Measurements from ENCODE around the gene UQCC5.

The UQCC5 gene, protein sequence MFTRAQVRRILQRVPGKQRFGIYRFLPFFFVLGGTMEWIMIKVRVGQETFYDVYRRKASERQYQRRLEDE

DNA sequence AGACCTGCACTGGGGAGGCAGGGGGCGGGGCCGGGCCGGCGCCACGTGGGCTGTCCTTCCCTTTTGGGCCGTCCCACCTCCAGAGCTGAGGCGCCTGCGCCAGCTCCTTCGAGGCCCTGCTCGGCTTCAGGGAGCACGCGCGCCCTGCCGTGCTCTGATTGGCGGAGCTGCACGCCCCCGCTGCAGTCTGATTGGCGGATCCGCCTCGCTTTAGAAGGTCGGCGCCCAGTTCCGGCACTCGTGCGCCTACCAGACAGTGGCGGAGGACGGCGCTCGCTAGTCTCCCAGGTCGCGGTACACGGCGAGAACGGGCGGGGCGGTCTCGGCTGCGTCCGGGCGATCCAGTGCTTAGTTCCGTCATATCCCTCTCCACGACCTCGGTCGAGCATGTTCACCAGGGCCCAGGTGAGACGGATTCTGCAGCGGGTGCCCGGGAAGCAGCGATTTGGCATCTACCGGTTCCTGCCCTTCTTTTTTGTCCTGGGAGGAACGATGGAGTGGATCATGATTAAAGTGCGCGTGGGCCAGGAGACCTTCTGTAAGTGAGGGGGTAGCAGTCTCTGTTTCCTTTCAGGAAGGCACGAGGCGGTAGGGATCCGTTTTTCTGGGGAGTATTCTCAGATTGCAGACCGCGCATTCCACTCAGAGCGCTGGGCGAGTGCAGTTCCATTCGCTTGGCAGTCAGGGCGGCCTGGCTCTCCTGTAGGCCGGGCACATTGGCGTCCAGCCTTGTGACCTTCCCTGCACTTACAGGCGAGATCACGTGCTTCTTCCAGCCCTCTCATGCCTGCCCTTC, at the start of gene UQCC5:
TSS of gene UQCC5 (plus strand) at position 237 of the 796 bp plus-strand sequence. CDS start at position 388, 151 bp downstream.
- peak; percentile 92 to 97 (median 93) for DNase-seq

DNA sequence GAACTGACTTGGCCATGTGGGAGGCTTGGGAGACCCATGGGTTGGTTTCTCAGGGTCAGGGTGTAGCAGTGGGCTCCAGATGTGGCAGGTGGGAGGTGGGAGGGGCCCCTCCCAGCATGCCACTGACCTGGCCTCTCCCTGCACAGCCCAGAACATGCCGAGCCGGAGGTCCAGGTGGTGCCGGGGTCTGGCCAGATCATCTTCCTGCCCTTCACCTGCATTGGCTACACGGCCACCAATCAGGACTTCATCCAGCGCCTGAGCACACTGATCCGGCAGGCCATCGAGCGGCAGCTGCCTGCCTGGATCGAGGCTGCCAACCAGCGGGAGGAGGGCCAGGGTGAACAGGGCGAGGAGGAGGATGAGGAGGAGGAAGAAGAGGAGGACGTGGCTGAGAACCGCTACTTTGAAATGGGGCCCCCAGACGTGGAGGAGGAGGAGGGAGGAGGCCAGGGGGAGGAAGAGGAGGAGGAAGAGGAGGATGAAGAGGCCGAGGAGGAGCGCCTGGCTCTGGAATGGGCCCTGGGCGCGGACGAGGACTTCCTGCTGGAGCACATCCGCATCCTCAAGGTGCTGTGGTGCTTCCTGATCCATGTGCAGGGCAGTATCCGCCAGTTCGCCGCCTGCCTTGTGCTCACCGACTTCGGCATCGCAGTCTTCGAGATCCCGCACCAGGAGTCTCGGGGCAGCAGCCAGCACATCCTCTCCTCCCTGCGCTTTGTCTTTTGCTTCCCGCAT, 49.2 kb upstream of the UQCC5 start:
- no peak for DNase-seq

DNA sequence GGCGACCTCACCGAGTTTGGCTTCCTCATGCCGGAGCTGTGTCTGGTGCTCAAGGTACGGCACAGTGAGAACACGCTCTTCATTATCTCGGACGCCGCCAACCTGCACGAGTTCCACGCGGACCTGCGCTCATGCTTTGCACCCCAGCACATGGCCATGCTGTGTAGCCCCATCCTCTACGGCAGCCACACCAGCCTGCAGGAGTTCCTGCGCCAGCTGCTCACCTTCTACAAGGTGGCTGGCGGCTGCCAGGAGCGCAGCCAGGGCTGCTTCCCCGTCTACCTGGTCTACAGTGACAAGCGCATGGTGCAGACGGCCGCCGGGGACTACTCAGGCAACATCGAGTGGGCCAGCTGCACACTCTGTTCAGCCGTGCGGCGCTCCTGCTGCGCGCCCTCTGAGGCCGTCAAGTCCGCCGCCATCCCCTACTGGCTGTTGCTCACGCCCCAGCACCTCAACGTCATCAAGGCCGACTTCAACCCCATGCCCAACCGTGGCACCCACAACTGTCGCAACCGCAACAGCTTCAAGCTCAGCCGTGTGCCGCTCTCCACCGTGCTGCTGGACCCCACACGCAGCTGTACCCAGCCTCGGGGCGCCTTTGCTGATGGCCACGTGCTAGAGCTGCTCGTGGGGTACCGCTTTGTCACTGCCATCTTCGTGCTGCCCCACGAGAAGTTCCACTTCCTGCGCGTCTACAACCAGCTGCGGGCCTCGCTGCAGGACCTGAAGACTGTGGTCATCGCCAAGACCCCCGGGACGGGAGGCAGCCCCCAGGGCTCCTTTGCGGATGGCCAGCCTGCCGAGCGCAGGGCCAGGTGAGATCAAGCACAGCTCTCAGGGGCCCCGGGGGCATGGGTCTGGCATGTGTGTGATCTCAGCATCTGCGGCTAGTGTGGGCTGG, 48.4 kb upstream of the UQCC5 start:
- DNase-seq: no peak

DNA sequence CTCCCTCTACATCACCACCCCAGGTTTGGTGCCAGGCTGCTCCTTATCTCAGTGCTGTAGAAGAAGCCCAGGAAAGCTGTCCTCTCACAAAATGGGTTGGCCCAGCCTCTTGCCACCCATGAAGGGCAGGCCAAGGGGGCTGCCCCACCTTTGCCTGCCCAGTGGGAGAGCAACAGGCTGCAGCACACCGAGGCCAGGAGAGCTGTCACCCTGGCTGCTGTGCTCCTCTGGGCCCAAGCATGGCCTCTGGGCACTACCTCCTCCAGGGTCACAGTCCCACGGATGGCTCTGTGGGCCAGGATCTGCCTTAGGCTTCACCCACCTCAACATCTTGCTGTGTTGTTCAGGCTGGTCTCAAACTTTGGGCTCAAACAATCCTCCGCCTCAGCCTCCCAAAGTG, 47.7 kb upstream of the UQCC5 start:
- DNase-seq: no peak

DNA sequence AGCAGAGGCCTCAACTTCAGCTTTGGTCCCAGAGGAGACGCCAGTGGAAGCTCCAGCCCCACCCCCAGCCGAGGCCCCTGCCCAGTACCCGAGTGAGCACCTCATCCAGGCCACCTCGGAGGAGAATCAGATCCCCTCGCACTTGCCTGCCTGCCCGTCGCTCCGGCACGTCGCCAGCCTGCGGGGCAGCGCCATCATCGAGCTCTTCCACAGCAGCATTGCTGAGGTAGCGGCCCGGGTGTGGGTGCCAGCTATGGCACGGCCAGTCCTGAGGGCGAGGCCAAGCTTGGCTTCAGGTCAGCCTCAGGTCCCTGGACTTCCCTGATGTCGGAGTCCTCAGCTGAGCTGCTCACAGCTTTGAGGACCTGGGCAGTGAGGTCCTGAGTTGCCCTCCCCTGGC, 47.0 kb upstream of the UQCC5 start:
- DNase-seq: no peak

DNA sequence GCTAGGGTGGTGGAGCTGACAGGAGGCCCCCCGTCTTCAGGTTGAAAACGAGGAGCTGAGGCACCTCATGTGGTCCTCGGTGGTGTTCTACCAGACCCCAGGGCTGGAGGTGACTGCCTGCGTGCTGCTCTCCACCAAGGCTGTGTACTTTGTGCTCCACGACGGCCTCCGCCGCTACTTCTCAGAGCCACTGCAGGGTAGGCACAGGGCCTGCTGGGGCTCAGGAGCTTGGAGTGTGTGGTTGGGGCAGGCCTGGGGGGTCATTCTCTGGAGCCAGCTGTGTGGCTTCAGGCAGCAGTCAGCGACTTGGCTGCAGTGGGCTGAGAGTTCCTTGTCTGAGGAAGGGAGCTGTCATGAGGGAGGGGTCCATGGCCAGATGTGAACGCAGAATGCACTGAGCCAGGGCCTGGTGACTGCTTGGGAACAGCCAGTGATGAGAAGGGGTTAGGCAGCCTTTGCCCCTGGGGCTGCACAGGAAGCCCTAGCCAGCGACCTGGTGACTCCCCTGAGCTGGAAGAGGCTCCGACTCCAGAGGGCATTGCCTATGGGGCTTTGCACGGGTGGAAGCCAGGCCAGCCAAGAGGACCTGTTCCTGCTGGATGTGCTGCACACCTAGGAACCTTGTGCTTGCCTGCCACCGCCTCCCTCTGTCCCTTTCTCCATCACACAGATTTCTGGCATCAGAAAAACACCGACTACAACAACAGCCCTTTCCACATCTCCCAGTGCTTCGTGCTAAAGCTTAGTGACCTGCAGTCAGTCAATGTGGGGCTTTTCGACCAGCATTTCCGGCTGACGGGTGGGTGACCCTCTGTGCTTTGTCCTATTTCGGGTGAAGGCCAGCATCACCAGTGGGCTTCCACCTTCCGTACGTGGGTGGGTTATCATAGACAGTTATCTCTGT, 46.1 kb upstream of the UQCC5 start:
- DNase-seq: no peak

DNA sequence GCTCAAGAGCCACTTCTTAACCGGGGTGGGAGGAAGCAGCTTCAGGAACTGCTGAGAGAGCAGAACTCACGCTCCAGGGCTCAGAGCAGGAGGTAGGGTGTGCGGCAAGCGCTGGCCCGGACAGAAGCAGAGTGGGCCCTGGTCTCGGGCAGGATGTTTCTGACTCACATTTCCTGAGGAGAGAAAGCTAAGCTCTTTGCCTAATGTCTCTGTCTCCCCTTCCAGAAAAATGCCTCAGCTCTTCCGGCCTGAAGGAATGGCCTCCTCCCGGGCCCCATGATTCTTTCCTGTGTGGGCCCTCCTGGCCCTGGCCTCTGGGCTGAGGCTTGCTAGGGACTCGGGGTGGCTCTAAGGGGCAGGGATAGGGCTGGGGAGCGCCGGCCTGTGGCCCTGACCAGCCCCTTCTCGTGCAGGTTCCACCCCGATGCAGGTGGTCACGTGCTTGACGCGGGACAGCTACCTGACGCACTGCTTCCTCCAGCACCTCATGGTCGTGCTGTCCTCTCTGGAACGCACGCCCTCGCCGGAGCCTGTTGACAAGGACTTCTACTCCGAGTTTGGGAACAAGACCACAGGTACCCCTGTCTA, 45.4 kb upstream of the UQCC5 start:
- DNase-seq: no peak

DNA sequence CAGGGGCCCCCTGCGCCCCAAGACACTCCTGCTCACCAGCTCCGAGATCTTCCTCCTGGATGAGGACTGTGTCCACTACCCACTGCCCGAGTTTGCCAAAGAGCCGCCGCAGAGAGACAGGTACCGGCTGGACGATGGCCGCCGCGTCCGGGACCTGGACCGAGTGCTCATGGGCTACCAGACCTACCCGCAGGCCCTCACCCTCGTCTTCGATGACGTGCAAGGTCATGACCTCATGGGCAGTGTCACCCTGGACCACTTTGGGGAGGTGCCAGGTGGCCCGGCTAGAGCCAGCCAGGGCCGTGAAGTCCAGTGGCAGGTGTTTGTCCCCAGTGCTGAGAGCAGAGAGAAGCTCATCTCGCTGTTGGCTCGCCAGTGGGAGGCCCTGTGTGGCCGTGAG, 44.3 kb upstream of the UQCC5 start:
- DNase-seq: no peak

DNA sequence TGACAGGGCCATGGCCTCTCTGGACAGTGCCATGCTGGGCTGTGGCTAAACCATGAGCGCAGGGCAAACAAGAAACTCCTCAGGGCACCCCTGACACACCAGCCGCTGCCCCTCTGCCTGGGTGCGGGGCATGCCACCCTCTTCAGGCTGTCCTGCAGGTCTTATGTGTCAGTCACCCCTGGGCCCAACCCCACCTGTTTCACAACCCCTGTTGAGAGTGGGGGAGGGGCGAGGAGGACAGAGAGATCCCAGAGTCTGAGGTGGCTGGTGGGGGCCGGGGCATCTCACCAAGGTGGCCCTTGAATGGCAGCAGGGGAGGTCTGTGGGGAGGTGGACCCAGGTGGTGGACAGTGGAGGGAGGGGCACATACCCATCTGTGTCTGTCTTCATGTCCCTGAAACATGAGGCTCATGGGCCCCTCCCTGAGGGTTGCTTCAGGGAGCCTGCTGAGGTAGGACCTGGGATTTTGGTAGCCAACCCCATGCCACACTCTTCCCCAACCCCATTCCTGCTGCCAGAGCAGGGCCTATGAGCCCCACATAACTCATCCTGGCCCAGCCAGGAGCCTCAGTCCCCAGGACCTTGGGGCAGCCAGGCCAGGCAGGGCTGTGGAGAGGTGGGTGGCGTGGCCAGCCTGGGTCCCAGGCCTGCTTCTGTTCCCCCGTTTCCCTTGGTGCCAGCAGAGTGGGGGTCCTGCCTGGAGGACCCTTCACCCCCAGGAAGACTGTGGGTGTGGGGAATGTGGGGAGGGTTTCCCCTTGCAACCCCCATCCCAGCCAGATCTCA, 43.0 kb upstream of the UQCC5 start:
- DNase-seq: no peak

DNA sequence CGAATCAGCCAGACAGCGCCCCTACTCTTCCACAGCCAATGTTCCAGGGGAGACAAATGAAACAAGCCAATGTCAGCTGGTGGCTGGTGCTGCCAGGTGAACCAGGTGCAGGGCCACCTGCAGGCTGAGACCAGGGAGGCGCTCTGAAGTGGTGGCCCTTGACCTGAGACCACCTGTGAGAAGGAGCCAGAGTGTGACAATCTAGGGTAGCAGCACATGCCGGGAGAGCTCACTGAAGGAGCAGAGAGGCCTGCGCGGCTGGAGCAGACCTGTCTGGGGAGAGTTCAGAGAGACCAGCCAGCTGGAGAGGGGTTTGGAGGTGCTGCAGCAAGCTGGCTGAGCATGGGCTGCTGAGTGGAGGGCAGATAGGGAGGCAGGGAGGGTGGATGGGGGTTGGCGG, 42.0 kb upstream of the UQCC5 start:
- no peak for DNase-seq

DNA sequence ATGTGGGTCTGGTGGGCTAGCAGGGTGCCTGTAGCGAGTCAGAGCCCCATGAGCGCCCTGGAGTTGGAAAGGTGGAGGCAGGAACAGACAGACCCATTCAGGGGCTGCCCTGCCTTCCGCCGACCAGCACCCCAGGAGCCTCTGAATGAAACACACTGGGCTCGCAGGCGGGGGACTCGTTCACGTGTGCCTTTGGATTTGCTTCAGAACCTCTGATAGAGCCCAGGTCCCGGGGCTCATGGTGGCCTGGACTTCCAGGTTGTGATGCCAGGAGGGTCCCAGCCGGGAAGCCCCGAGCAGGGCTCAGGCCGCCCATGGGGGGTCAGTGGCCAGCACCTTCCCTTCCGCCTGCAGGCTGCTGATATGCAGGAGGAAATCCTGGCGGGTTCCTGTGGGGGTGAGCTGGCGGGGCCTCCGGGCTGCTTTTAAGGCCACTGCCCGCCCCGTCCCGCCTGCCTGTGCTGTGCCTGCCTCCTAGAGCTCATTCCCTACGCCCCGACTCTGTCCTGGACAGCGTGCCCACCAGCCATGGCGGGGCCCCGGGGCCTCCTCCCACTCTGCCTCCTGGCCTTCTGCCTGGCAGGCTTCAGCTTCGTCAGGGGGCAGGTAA, 41.4 kb upstream of the UQCC5 start, which contains the start of gene STAB1:
TSS of gene STAB1 (plus strand) at position 453 of the 610 bp plus-strand sequence. CDS start at position 529, 76 bp downstream.
- DNase-seq: no peak

DNA sequence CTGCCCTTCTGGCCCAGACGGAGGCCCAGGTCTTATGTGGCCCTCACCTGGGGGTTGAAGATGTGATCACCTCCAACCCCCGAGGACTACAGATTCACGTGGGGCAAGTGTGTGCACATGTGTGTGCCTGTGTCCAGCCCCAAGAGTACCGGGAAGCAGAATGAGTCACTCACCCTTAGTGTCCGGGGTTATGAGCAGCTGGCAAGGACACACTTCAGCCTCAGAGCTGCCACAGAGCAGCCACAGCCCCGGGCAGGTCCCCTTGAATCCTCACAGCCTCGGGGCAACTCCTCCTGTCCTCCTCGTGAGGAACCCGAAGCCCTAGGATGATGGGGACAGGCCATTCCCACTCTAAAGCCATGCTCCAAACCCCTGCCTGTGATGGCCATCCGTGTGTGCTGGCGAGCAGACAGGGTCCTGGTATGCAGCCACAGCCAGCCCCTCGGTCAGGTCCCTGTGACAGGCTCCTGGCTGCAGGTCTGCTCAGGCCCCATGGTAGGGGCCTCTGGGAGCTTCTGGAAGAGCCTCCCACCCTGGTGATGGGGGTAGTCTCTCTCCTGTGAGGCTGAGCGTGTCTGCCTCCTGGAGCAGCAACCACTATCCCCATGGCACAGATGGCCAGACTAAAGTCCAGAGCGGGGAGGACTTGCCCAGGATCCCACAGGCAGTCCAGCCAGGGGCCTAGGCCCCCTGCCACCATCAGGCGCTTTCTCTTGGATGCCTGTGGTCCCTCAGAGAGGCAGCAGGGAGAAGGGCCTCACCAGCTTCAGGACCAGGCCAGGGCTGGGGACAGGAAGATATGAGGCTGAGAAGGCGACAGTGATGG, 40.4 kb upstream of the UQCC5 start:
- DNase-seq: no peak

DNA sequence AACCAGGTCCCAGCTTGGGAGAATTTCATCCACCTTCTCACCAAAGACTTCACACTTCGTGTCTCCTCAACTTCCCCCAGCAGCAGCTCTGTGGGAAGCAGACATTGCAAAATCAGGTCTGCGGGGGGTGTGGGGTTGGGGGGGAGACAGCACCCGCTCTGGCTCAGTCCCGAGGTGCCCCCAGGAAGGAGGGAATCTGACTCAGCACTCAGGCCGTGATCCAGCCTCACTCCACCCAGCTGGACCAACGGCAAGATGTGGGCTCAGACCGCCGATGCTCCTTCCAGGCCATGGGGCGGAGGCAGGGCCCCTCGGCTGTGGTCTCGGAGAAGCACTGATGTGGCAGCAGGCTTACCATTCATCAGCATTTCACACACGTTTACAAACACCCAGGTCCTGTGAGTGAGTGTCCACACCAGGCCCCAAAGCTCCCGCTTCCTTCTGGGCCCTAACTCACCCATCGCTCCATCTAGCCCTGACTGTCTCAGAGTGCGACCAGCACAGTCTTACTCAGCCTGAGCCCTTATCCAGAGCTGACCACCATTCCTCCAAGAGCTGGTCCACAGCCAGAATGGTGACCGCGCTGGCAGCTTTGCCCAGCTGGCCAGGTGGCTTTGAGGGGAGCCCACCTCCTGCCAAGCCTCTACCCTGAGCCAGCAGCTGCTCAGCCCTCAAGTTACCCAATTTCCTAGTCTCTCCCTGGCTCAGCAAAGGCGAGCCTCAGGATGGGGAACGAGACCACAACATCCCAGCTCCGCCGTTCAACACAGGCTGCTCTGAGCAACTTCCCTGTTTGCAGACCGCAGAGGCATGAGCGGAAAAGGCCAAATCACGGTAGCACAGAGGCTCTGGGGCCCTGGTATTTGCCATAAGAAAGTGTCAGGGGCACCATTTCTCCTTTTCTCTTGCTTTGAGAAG, 38.0 kb upstream of the UQCC5 start:
- no peak for DNase-seq

DNA sequence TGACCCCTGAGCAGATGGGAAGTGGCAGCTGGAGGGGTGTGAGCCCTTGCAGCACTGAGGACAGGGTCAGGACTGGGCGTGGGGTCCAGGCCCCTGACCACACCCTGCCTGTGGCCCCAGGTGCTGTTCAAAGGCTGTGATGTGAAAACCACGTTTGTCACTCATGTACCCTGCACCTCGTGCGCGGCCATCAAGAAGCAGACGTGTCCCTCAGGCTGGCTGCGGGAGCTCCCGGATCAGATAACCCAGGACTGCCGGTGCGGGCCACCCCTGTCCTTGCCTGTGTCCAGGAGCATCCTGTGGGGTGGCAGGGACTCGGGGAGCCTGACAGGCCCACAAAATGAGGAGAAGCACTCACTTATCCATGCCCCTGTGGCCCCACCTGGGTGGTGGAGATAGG, 35.4 kb upstream of the UQCC5 start:
- DNase-seq: no peak

DNA sequence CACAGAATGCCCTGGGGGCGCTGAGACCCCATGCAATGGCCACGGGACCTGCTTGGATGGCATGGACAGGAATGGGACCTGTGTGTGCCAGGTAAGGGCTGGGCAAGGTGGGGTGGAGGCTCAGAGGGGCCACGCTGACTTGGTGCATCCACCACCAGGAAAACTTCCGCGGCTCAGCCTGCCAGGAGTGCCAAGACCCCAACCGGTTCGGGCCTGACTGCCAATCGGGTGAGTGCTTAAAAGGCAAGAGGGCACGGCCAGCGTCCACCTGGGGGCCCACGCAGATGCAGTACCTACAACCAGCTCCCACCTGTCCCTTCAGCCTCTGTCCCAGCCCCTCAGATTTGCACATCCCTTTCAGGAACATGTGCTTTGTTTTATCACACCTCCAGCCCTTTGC, 34.4 kb upstream of the UQCC5 start:
- no peak for DNase-seq

DNA sequence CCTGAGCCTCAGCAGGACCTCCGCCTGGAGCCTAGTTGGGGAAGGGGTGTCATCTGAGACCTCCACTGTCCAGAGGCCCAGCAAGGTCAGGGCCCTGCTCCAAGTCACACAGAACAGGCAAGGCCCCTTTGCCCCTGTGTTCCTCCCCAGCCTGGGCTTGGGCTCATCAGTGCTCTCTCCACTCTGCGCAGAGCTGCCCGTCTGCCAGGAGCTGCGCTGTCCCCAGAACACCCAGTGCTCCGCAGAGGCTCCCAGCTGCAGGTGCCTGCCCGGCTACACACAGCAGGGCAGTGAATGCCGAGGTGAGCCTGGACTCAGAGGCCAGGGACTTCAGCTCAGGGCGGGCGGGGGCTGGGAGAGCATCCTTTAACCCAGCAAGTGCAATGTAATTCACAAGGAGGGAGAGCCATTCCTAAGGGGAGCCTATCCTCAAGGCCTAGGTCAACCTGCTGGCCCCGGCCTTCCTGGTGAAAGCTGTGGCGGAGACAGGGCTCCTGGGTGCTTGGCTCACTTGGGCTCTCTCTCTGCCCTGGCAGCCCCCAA, 33.5 kb upstream of the UQCC5 start:
- no peak for DNase-seq

DNA sequence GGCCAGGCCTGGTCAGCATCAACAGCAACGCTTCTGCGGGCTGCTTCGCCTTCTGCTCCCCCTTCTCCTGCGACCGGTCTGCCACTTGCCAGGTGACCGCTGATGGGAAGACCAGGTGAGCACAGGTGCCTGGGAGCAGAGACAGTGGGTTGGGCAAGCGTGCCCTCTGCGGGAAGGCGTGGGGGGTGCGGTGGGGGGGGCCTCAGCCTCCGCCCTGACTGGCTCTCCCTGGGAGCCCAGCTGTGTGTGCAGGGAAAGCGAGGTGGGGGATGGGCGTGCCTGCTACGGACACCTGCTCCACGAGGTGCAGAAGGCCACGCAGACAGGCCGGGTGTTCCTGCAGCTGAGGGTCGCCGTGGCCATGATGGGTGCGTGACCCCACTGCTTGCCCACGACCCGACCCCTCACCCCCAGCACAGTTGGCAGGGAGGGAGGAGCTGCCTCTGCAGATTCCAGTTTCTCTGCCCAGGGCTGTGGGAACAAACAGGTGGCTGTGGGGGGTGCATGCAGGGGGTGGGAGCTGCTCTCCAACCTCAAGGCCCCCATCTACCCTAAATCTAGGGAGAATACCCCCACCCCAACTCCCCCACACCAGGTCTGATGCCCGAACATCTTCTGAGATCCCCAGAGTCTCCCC, 32.5 kb upstream of the UQCC5 start:
- DNase-seq: no peak
